ENCODE data around the gene IMMP2L. TPM values are rescaled to one million over a fixed set of nuclear protein-coding genes. Genes with fewer than 3 reads are reported as not detected.
A peak's percentile ranks its signal among the peaks of the same experiment; 100 is the strongest.
"Not testable (repeated sequence)": the region's sequence is repeated elsewhere in the genome, so short reads cannot be mapped to it uniquely, and the experiment has no call there.

IMMP2L gene
- total and polyA plus RNA-seq, 2 donors (not counting 3 experiments of a cell fraction or from before 2014, with no cell fraction given) = 9.9 to 11.8 TPM

DNA sequence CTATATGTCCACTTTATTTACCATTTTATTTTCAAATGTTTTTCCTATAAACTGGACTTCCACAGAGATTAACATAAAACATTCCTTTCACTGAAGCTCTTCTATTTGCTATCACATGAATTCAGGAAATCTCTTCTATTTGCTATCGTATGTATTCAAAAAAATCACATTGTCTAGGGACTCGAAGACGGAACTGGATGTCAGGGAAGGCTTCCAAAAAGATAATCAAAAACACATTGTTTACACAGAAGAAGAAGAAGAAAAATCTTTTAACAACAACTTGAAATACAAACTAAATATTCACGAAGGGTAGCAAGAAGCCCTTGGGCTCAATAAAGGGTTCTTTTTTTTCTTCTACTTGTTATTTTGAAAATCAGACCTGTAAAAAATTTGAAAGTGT lies 897.5 kb downstream of the IMMP2L start:
- Histone ChIP-seq H3K4me1 (ENCODE audit: control insufficient read depth, extremely low read depth, insufficient read depth, low read length) (no peaks in the 10 kb centered on the region), H3K9me3 (replicated peaks; ENCODE audit: control insufficient read depth, insufficient read depth, low read length) (no peaks in the 10 kb centered on the region), H3K36me3 (ENCODE audit: control insufficient read depth in 2 of 2, extremely low read depth in 1 of 2, insufficient read depth in 2 of 2, low read length in 2 of 2) (no peaks in the 10 kb centered on the region), H3K9me1 (replicated peaks; ENCODE audit: control insufficient read depth, extremely low read depth, insufficient read depth, low read length) (no peaks in the 10 kb centered on the region), H2AFZ (ENCODE audit: low read depth, low read length) (no peak overlapping the region), H3K9ac (replicated peaks; ENCODE audit: extremely low read depth, insufficient read depth, low read length) (no peak overlapping the region), H3K27ac (ENCODE audit: insufficient read depth, low read depth, low read length) (no peak overlapping the region), H4K20me1 (replicated peaks; ENCODE audit: control insufficient read depth, extremely low read depth, insufficient read depth, low read length) (no peaks in the 10 kb centered on the region), H3K4me2 (ENCODE audit: insufficient read depth, low read length) (no peak overlapping the region), H3K79me2 (ENCODE audit: control insufficient read depth, insufficient read depth, low read length) (no peaks in the 10 kb centered on the region), H3K4me3 (replicated peaks in 1 of 3; ENCODE audit: insufficient read depth in 1 of 3, low read depth in 1 of 3, low read length in 3 of 3) (no peak overlapping the region), H3K27me3 (ENCODE audit: control insufficient read depth in 2 of 2, insufficient read depth in 2 of 2, low read length in 2 of 2) (no peaks in the 10 kb centered on the region)
- FAIRE-seq = peak; percentile 40
- dilution Hi-C loops (cut with MboI; ENCODE audit: extremely low pct_ligation_motif_present, low sequenced_read_pairs) = no loop called here
- BruUV-seq (replicated peaks) = no TSS peak
- intact Hi-C loops (cut with micrococcal nuclease) = no loop called here
- DNase-seq (ENCODE audit: low read depth, low spot score) = no peak
- CTCF ChIA-PET = interaction anchor here (1.6 kb wide), 1 partner anchor 19 kb away, joined by 3 read pairs; no protein-coding TSS in a partner anchor
- POLR2A ChIA-PET = no interaction called here
- TF ChIP-seq, protein P1, sequence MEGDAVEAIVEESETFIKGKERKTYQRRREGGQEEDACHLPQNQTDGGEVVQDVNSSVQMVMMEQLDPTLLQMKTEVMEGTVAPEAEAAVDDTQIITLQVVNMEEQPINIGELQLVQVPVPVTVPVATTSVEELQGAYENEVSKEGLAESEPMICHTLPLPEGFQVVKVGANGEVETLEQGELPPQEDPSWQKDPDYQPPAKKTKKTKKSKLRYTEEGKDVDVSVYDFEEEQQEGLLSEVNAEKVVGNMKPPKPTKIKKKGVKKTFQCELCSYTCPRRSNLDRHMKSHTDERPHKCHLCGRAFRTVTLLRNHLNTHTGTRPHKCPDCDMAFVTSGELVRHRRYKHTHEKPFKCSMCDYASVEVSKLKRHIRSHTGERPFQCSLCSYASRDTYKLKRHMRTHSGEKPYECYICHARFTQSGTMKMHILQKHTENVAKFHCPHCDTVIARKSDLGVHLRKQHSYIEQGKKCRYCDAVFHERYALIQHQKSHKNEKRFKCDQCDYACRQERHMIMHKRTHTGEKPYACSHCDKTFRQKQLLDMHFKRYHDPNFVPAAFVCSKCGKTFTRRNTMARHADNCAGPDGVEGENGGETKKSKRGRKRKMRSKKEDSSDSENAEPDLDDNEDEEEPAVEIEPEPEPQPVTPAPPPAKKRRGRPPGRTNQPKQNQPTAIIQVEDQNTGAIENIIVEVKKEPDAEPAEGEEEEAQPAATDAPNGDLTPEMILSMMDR (IDR thresholded peaks at IDR 0.05; ENCODE audit: extremely low read depth in 1 of 2, insufficient read depth in 1 of 2, low read depth in 1 of 2, low read length in 2 of 2) = no peak
- no peak for TF ChIP-seq GATA2 (IDR thresholded peaks at IDR 0.05; ENCODE audit: insufficient read depth, insufficient read length, low read depth, low read length)
- TF ChIP-seq MYC (IDR thresholded peaks at IDR 0.05; ENCODE audit: low read depth, low read length) = no peak
- TF ChIP-seq POLR2AphosphoS5 (IDR thresholded peaks at IDR 0.05; ENCODE audit: insufficient read depth, low read depth, low read length) = no peak

DNA sequence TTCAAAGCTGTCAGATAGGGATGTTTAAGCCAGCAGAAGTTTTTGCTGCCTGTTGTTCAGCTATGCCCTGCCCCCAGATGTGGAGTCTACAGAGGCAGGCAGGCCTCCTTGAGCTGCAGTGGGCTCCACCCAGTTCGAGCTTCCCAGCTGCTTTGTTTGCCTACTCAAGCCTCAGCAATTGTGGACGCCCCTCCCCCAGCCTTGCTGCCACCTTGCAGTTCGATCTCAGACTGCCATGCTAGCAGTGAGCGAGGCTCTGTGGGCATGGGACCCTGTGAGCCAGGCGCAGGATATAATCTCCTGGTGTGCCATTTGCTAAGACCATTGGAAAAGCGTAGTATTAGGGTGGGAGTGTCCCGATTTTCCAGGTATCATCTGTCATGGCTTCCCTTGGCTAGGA lies 901.7 kb downstream of the IMMP2L start:
- dilution Hi-C loops (cut with MboI; ENCODE audit: extremely low pct_ligation_motif_present, low sequenced_read_pairs) = not testable (repeated sequence)

More for the DNA sequence above, 901.7 kb downstream of the IMMP2L start:
- H3K4me3 ChIP-seq (replicated peaks in 1 of 3; ENCODE audit: insufficient read depth in 1 of 3, low read depth in 1 of 3, low read length in 3 of 3); FAIRE-seq; H3K79me2 ChIP-seq (ENCODE audit: control insufficient read depth, insufficient read depth, low read length); H2AFZ ChIP-seq (ENCODE audit: low read depth, low read length); H4K20me1 ChIP-seq (replicated peaks; ENCODE audit: control insufficient read depth, extremely low read depth, insufficient read depth, low read length); H3K27ac ChIP-seq (ENCODE audit: insufficient read depth, low read depth, low read length); H3K9me3 ChIP-seq (replicated peaks; ENCODE audit: control insufficient read depth, insufficient read depth, low read length); H3K27me3 ChIP-seq (ENCODE audit: control insufficient read depth in 2 of 2, insufficient read depth in 2 of 2, low read length in 2 of 2); H3K9ac ChIP-seq (replicated peaks; ENCODE audit: extremely low read depth, insufficient read depth, low read length); H3K36me3 ChIP-seq (ENCODE audit: control insufficient read depth in 2 of 2, extremely low read depth in 1 of 2, insufficient read depth in 2 of 2, low read length in 2 of 2); intact Hi-C loops (cut with micrococcal nuclease); H3K4me1 ChIP-seq (ENCODE audit: control insufficient read depth, extremely low read depth, insufficient read depth, low read length); BruUV-seq (replicated peaks); POLR2A ChIA-PET; CTCF ChIA-PET; H3K4me2 ChIP-seq (ENCODE audit: insufficient read depth, low read length); H3K9me1 ChIP-seq (replicated peaks; ENCODE audit: control insufficient read depth, extremely low read depth, insufficient read depth, low read length); DNase-seq (ENCODE audit: low read depth, low spot score): not testable (repeated sequence)
